H9 (cell line): ENCODE measurements around the gene SERTAD2. TPM values are rescaled to one million over a fixed set of nuclear protein-coding genes. Genes with fewer than 3 reads are reported as not detected.

Source experiments
- DNase-seq: peaks from one replicate; pipeline ENCODE4 v3.0.0-alpha.2; 2017
- H2AFZ ChIP-seq: one replicate; pipeline ENCODE4 v1.6.1; 2013; ENCODE audit warnings: mild to moderate bottlenecking, low read length, control low read depth, moderate library complexity
- H2AK5ac ChIP-seq: 2 replicates; pipeline ENCODE4 v1.6.1; 2013; ENCODE audit warnings: low read length, control low read depth, mixed read lengths; ENCODE audit not compliant: insufficient read length
- H2BK120ac ChIP-seq: one replicate; pipeline ENCODE4 v1.6.1; 2013; ENCODE audit warnings: low read depth, mild to moderate bottlenecking, low read length, control low read depth, inconsistent platforms; ENCODE audit not compliant: poor library complexity, severe bottlenecking
- H2BK12ac ChIP-seq: 2 replicates; pipeline ENCODE4 v1.6.1; 2013; ENCODE audit warnings: low read length, control low read depth, mixed read lengths, low read depth; ENCODE audit not compliant: insufficient read length
- H2BK15ac ChIP-seq: 2 replicates; pipeline ENCODE4 v1.6.1; 2013; ENCODE audit warnings: low read depth, low read length, control low read depth
- H2BK20ac ChIP-seq: one replicate; pipeline ENCODE4 v1.6.1; 2013; ENCODE audit warnings: low read depth, mild to moderate bottlenecking, low read length, control low read depth, inconsistent platforms; ENCODE audit not compliant: poor library complexity, severe bottlenecking
- H2BK5ac ChIP-seq: 2 replicates; pipeline ENCODE4 v1.6.1; 2013; ENCODE audit warnings: low read length, control low read depth, mixed read lengths; ENCODE audit not compliant: insufficient read length
- H3K14ac ChIP-seq: 2 replicates; pipeline ENCODE4 v1.6.1; 2013; ENCODE audit warnings: low read length, control low read depth; ENCODE audit not compliant: insufficient read depth
- H3K18ac ChIP-seq: 2 replicates; pipeline ENCODE4 v1.6.1; 2013; ENCODE audit warnings: low read depth, mild to moderate bottlenecking, mixed read lengths, low read length, control low read depth; ENCODE audit not compliant: insufficient read length
- H3K23ac ChIP-seq: 2 replicates; pipeline ENCODE4 v1.6.1; 2013; ENCODE audit warnings: low read length, control low read depth, mixed read lengths, low read depth; ENCODE audit not compliant: insufficient read length
- H3K23me2 ChIP-seq: 2 replicates; pipeline ENCODE4 v1.6.1; 2013; ENCODE audit warnings: low read depth, mild to moderate bottlenecking, mixed read lengths, low read length, control low read depth; ENCODE audit not compliant: insufficient read length, poor library complexity, severe bottlenecking
- H3K27ac ChIP-seq: 2 replicates; pipeline ENCODE4 v1.5.1; 2013; ENCODE audit warnings: low read length, control low read depth, mixed read lengths, low read depth; ENCODE audit not compliant: insufficient read length
- H3K27me3 ChIP-seq: 2 replicates; pipeline ENCODE4 v1.6.1; 2013; ENCODE audit warnings: low read length, control low read depth, inconsistent platforms; ENCODE audit not compliant: insufficient read depth
- H3K4ac ChIP-seq: 2 replicates; pipeline ENCODE4 v1.6.1; 2013; ENCODE audit warnings: low read depth, mild to moderate bottlenecking, control low read depth, inconsistent platforms, low read length, moderate library complexity
- H3K4me1 ChIP-seq: 2 replicates; pipeline ENCODE4 v1.6.1; 2013; ENCODE audit warnings: low read length, control low read depth, inconsistent platforms; ENCODE audit not compliant: insufficient read depth
- H3K4me2 ChIP-seq: 2 replicates; pipeline ENCODE4 v1.6.1; 2013; ENCODE audit warnings: low read length, control low read depth, mixed read lengths; ENCODE audit not compliant: insufficient read length, insufficient read depth
- H3K56ac ChIP-seq: 2 replicates; pipeline ENCODE4 v1.6.1; 2013; ENCODE audit warnings: low read depth, mild to moderate bottlenecking, mixed read lengths, low read length, control low read depth; ENCODE audit not compliant: insufficient read length
- H3K79me1 ChIP-seq: 2 replicates; pipeline ENCODE4 v1.6.1; 2013; ENCODE audit warnings: low read depth, mild to moderate bottlenecking, moderate library complexity, low read length, control low read depth, inconsistent platforms; ENCODE audit not compliant: insufficient read depth, poor library complexity, severe bottlenecking
- H3K79me2 ChIP-seq: 2 replicates; pipeline ENCODE4 v1.6.1; 2013; ENCODE audit warnings: low read length, control low read depth, inconsistent platforms; ENCODE audit not compliant: insufficient read depth
- H3K9ac ChIP-seq: 2 replicates; pipeline ENCODE4 v1.6.1; 2013; ENCODE audit warnings: low read length, control low read depth, mixed read lengths; ENCODE audit not compliant: insufficient read length; ENCODE audit errors: extremely low read depth
- H3K9me3 ChIP-seq: one replicate; pipeline ENCODE4 v1.6.1; 2013; ENCODE audit warnings: low read depth, low read length, inconsistent platforms; ENCODE audit not compliant: control insufficient read depth
- H3T11ph ChIP-seq: one replicate; pipeline ENCODE4 v1.6.1; 2013; ENCODE audit warnings: mild to moderate bottlenecking, low read length, control low read depth, inconsistent platforms
- H4K20me1 ChIP-seq: one replicate; pipeline ENCODE4 v1.6.1; 2013; ENCODE audit not compliant: control insufficient read depth, insufficient read length, insufficient read depth
- H4K5ac ChIP-seq: 2 replicates; pipeline ENCODE4 v1.6.1; 2013; ENCODE audit warnings: low read depth, mild to moderate bottlenecking, mixed read lengths, low read length, control low read depth; ENCODE audit not compliant: insufficient read length
- H4K8ac ChIP-seq: replicated peaks from 2 replicates; pipeline ENCODE4 v1.6.1; 2013; ENCODE audit warnings: low read length, control low read depth, mixed read lengths, low read depth; ENCODE audit not compliant: insufficient read length
- H4K91ac ChIP-seq: 2 replicates; pipeline ENCODE4 v1.6.1; 2013; ENCODE audit warnings: low read depth, mild to moderate bottlenecking, moderate library complexity, mixed read lengths, low read length, control low read depth; ENCODE audit not compliant: insufficient read length
- H3K27ac Mint-ChIP-seq, 3 experiments: 2 replicates in 2 of 3; 3 replicates in 1 of 3; pipeline ENCODE4 v1.8.0; 2020 to 2021; ENCODE audit warnings: mixed read lengths in 3 of 3, mild to moderate bottlenecking in 1 of 3, moderate library complexity in 1 of 3
- H3K27me3 Mint-ChIP-seq: 2 replicates; pipeline ENCODE4 v1.8.0; 2021; ENCODE audit warnings: low read depth, mild to moderate bottlenecking, moderate library complexity, mixed read lengths
- H3K36me3 Mint-ChIP-seq, 3 experiments: 2 replicates in 2 of 3; 3 replicates in 1 of 3; pipeline ENCODE4 v1.8.0; 2020 to 2021; ENCODE audit warnings: low read depth in 3 of 3, mixed read lengths in 3 of 3; ENCODE audit not compliant: insufficient read depth in 1 of 3
- H3K4me1 Mint-ChIP-seq, 2 experiments: 2 replicates each; pipeline ENCODE4 v1.8.0; 2020; ENCODE audit warnings: mixed read lengths in 2 of 2
- H3K4me3 Mint-ChIP-seq, 2 experiments: 2 replicates in 1 of 2; 3 replicates in 1 of 2; pipeline ENCODE4 v1.8.0; 2020 to 2021; ENCODE audit warnings: mild to moderate bottlenecking in 2 of 2, mixed read lengths in 2 of 2, moderate library complexity in 1 of 2
- H3K9me3 Mint-ChIP-seq, 2 experiments: 2 replicates in 1 of 2; 3 replicates in 1 of 2; pipeline ENCODE4 v1.8.0; 2020; ENCODE audit warnings: mild to moderate bottlenecking in 2 of 2, mixed read lengths in 2 of 2, moderate library complexity in 1 of 2
- WGBS: extraction: QIAGEN DNeasy Blood & Tissue Kit; methylation state at CpG from one replicate; pipeline ENCODE4 v1.1.7; 2013; ENCODE audit warnings: missing lambda C conversion rate, low lambda C conversion rate, mixed read lengths; ENCODE audit not compliant: insufficient read length; ENCODE audit errors: extremely low coverage; 5-methylcytosine and 5-hydroxymethylcytosine counted together
- total RNA-seq: library from RNA; stranded (reverse); gene quantifications from 2 replicates; pipeline ENCODE4 v1.2.1, GENCODE V29; 2021
- TF ChIP-seq, protein P1 (sequence below): fragments of 200-600 bp; sonication (generic); conservative IDR thresholded peaks from 3 replicates; pipeline ENCODE4 v1.8.0; 2021; ENCODE audit warnings: antibody characterized with exemption, mild to moderate bottlenecking

SERTAD2 gene
- total RNA-seq, 1 experiment from 2014 or later = 3.5 TPM

GRCh38 chr2:64629875-64630274 lies 23.8 kb downstream of the SERTAD2 start:
- H3K27me3 Mint-ChIP-seq = peaks cover 3% of the 10 kb centered on the region
- no peak overlapping the region for H3K27ac Mint-ChIP-seq
- TF ChIP-seq, protein P1, sequence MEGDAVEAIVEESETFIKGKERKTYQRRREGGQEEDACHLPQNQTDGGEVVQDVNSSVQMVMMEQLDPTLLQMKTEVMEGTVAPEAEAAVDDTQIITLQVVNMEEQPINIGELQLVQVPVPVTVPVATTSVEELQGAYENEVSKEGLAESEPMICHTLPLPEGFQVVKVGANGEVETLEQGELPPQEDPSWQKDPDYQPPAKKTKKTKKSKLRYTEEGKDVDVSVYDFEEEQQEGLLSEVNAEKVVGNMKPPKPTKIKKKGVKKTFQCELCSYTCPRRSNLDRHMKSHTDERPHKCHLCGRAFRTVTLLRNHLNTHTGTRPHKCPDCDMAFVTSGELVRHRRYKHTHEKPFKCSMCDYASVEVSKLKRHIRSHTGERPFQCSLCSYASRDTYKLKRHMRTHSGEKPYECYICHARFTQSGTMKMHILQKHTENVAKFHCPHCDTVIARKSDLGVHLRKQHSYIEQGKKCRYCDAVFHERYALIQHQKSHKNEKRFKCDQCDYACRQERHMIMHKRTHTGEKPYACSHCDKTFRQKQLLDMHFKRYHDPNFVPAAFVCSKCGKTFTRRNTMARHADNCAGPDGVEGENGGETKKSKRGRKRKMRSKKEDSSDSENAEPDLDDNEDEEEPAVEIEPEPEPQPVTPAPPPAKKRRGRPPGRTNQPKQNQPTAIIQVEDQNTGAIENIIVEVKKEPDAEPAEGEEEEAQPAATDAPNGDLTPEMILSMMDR = no peak
- H3K4me1 Mint-ChIP-seq = peaks cover 28 to 44% of the 10 kb centered on the region in 2 experiments
- H3K27ac ChIP-seq = no peak overlapping the region
- no peaks in the 10 kb centered on the region for H4K20me1 ChIP-seq
- no peaks in the 10 kb centered on the region for H3K79me1 ChIP-seq
- no peak overlapping the region for H3K23ac ChIP-seq
- H2BK20ac ChIP-seq = no peak overlapping the region
- H3K27me3 ChIP-seq = no peaks in the 10 kb centered on the region
- no peak overlapping the region for H3K18ac ChIP-seq
- no peak overlapping the region for H2BK15ac ChIP-seq
- H3K56ac ChIP-seq = no peak overlapping the region
- H4K5ac ChIP-seq = no peak overlapping the region
- H3K23me2 ChIP-seq = no peaks in the 10 kb centered on the region
- H3K4ac ChIP-seq = no peak overlapping the region
- no peak overlapping the region for H2BK5ac ChIP-seq
- H2BK12ac ChIP-seq = no peak overlapping the region
- no peak overlapping the region for H2AFZ ChIP-seq
- no CpG with 5 or more reads among the region's 7 CpGs for WGBS
- no peak for DNase-seq
- no peak overlapping the region for H4K91ac ChIP-seq
- H3T11ph ChIP-seq = no peak overlapping the region
- H4K8ac ChIP-seq = no peak overlapping the region
- H3K36me3 Mint-ChIP-seq = peaks cover 0 to 10% (median 0%) of the 10 kb centered on the region in 3 experiments; a peak in 5 of 7 replicates
- H3K79me2 ChIP-seq = no peaks in the 10 kb centered on the region
- H3K9me3 ChIP-seq = no peaks in the 10 kb centered on the region
- no peaks in the 10 kb centered on the region for H3K9me3 Mint-ChIP-seq
- no peak overlapping the region for H2AK5ac ChIP-seq
- no peak overlapping the region for H3K4me2 ChIP-seq
- no peaks in the 10 kb centered on the region for H3K4me1 ChIP-seq
- no peak overlapping the region for H3K14ac ChIP-seq
- no peak overlapping the region for H3K4me3 Mint-ChIP-seq
- no peak overlapping the region for H3K9ac ChIP-seq
- no peak overlapping the region for H2BK120ac ChIP-seq
